ENCODE results near the gene C2CD4D.

- TF ChIP-seq CTCF (IDR thresholded peaks at IDR 0.05 in 8 of 11, conservative IDR thresholded peaks at IDR 0.05 in 3 of 11) (no peak), POLR2AphosphoS5 (IDR thresholded peaks at IDR 0.05) (no peak)
Observed at GRCh38 chr1:151815716-151816327, 23.8 kb downstream of the C2CD4D start.

All from spleen (tissue), 7 donors.